ENCODE measurements around the gene ABHD12B.
"Not testable (repeated sequence)": the region's sequence is repeated elsewhere in the genome, so short reads cannot be mapped to it uniquely, and the experiment has no call there.

ABHD12B gene

GRCh38 chr14:50896421-50896820, 24.6 kb downstream of the ABHD12B start:
- DNase-seq (ENCODE audit: low read depth in 3 of 3) = not testable (repeated sequence)

- not testable (repeated sequence) for DNase-seq (ENCODE audit: low read depth in 3 of 3)
Measured at GRCh38 chr14:50897005-50897404, 25.2 kb downstream of the ABHD12B start.

- no peak for DNase-seq (ENCODE audit: low read depth in 3 of 3)
Measured at GRCh38 chr14:50897658-50898175, 25.9 kb downstream of the ABHD12B start.

DNA sequence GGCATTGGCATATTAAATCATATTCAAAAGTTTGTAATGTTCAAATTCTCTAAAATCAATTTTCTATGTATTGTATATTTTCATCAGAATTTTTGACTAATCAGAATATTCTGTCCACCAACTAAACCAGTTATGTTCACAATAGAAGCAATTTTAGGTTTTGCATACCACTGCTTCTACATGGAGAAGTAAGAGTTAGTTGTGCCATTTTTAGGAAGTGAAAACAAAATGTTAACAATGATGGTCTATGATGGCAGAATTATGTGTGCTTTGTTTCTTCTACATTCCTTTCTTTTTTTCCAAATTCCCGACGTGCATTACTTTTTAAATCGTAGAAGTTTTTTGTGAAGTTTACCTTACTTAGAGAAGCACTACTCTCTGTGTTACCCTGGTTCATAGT, 29.5 kb downstream of the ABHD12B start:
- no peak for DNase-seq (ENCODE audit: low read depth in 3 of 3)

DNA sequence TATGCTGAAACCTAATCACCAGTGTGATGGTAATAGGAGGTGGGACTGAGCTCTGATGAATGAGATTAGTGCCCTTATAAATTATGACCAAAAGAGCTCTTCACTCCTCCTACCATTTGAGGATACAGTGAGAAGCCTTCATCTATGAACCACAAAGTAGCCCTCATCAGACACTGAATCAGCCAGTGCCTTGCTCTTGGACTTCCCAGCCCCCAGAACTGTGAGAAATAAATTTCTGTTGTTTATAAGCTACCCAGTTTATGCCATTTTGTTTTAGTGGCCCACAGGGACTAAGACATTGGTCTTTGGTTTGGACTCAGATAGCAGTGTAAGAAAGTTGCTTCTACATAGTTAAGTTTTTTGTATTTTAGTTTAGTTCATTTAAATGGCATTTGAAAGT, 32.9 kb downstream of the ABHD12B start:
- DNase-seq (ENCODE audit: low read depth in 3 of 3) = no peak

- DNase-seq (ENCODE audit: low read depth in 3 of 3) = no peak
Measured at GRCh38 chr14:50906326-50907065, 34.6 kb downstream of the ABHD12B start.

DNA sequence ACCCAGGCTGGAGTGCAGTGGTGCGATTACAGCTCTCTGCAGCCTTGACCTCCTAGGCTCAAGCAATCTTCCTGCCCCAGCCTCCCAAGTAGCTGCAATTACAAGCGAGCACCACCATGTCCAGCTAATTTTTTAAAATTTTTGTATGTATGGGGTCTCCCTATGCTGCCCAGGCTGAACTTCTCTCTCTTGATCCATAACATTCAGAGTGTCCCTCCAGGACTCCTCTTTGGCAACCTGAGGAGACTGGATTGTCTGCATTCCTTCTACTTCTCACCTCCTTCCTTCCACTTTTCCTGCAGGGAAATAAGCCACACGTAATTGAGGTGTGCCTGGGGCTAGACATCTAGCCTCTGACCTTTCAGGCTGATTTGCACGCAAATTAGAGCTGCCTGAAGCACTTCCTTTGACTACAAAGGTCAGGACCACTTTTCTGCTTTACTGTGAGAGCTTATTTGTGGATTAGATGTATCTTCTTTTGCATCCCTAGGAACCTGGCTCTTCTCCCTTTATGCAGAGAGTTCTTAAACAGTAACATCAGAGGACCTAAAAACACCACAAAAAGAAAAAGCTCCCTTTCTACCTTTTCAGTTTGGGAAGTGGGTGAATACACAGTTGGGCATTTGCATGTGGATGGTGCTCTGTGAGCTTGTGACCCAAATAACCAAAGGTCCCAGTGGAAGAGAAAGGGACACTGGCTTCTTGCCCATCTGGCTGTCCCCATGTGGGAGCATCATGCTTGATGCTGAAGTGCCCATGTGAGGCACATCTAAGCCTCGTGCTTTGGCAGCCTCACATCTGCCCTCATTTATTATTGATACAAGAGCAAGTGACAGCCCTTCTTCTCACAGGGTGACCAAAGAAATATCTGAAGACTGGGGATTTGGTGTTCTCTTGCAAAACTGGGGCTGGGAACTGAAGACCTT, 38.9 kb downstream of the ABHD12B start:
- no peak for DNase-seq (ENCODE audit: low read depth in 3 of 3)

DNA sequence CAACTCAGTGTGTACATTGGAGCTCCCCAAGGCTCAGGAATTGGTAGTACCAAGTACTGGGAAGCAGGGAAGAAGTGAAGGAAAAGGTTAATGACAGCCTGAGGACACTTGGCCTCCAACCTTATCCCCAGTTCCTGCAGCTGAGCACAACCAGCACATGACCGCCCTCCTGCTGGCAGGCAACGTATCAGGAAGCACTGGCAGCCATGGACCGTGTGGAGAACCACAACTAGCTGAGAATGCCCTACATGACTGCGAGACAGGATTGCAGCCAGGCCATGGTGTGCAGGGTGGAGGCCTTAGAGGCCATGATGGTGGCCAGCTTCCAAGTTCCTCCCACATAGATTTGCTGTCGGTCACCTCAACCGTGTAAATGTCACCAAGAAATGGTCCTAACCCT, 45.6 kb downstream of the ABHD12B start:
- DNase-seq (ENCODE audit: low read depth in 3 of 3) = no peak

GRCh38 chr14:50919524-50919923, 47.7 kb downstream of the ABHD12B start:
- not testable (repeated sequence) for DNase-seq (ENCODE audit: low read depth in 3 of 3)

DNA sequence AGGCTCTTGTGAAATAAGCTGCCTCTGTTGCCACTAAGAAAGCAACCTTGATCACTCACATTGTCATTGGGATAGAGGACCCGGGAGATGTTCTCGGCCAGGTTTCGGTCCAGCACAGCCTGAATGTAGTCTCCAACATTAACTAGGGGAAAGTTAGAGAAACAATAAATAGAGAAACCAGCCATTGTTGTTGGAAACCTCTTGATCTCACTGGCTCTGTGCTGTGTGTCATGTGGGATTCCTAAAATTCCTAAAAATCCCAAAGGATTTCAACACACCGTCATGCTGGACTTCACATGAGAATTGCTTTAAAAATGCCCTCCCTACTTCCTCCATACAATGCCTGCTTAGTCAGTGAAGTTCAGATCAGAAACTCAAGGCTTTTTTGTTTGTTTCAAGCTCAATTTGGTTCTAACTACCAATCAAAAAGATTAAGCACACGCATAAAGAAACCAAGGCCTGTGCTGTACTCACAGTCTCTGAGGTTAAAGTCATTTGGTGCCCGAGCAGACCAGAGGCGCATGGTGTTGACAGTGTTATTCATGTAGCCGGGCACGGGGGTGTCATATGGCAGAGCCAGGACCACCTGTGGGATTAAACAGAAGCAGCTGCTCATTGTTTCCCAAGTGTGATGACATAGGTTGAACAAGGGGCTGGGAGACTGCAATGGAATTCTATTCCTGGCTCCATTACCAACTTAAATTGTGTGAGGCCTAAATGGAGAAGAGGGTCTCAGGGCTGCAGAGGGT, 48.8 kb downstream of the ABHD12B start:
- DNase-seq (ENCODE audit: low read depth in 3 of 3) = no peak

GRCh38 chr14:50922803-50923202, 51.0 kb downstream of the ABHD12B start:
- DNase-seq (ENCODE audit: low read depth in 3 of 3) = no peak

GRCh38 chr14:50924236-50924635, 52.4 kb downstream of the ABHD12B start:
- no peak for DNase-seq (ENCODE audit: low read depth in 3 of 3)

GRCh38 chr14:50924843-50925242, 53.0 kb downstream of the ABHD12B start:
- DNase-seq (ENCODE audit: low read depth in 3 of 3) = no peak

- DNase-seq (ENCODE audit: low read depth in 3 of 3) = no peak
Measured at GRCh38 chr14:50926851-50927386, 55.1 kb downstream of the ABHD12B start.

GRCh38 chr14:50928002-50928635, 56.3 kb downstream of the ABHD12B start:
- no peak for DNase-seq (ENCODE audit: low read depth in 3 of 3)

DNA sequence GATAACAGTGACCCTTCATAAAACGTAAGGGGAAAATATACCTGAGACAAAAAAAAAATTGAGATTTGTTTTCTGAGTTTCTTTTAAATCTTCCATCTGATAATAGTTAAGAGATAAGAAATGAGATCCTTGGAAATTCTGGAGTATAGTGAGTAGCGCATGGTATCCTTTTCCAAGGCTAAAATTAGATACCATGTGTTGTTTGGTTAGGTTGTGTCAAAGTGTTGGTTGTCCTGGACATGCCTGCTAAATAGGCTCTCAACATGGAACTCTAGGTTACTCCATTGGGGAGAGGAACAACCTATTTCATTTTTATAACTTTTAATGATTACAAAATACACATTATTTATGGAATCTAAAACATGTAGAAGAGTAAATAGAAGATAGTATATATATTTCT, 57.7 kb downstream of the ABHD12B start:
- no peak for DNase-seq (ENCODE audit: low read depth in 3 of 3)

GRCh38 chr14:50931559-50931958, 59.7 kb downstream of the ABHD12B start:
- no peak for DNase-seq (ENCODE audit: low read depth in 3 of 3)

DNA sequence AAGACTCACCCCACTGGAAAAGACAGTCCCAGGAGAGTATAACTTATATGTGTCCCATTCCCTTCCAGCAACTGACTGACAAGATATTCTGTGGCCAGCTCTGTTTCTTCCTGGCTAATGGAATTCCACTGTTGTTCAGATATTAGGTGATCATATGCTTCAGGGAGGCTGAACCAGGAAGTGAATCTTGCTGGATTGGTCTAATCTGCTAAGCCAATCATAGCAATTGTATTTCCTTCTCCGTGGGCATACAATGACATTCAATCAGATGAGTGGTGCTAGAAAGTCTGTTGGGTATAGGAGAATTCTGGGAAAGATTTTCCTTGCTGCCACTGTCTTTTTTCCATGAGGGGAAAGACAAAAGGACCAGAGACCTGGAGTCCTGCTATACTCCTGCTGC, 60.3 kb downstream of the ABHD12B start:
- DNase-seq (ENCODE audit: low read depth in 3 of 3) = no peak

DNA sequence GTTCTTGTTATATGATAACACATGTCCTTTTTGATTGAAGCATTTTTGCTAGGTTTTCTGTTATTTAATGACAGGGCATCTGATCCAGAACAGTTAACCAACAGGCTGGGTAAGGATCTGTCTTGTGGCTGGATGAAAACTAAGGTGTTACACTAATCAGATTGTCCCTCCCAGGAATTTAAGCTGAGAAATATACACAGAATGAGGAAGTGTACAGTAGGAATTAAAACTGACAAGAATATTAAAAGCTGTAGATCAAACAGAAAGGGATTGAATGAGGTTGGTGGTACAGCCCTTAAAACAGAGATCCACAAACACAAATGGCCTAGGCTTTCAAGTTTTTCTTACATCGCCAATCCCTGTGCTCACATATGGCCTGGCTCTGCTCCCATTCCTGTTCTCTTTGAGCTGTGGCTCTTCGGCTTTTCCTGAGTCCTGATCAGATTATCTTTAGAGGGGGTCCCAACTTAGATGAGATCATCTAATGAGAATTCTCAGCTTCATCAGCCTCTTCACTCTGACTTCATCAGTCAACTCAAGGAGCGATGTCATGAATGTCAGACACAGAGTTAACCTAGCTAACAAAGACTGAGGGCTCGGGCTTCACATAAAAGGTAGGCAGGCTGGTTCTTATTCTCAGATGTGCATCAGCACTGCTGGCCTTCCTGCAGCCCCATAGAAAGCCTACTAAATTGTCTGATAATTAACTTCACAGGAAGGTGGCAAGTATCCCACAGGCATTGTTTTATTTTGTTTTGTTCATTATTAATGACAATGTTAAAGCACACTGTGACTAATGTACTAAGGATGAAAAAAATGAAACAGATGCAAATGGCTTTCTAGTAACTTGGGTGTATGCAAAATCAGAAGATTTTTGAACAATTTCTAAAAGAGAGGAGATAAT, 61.0 kb downstream of the ABHD12B start:
- no peak for DNase-seq (ENCODE audit: low read depth in 3 of 3)

Data from stimulated activated CD4-positive, alpha-beta T cell treated with anti-CD3 and anti-CD28 coated beads, TNF-alpha, amount 100 ng/mL, for 4 hours (primary cell).